H9 (cell line): Measurements from ENCODE around the gene ZNF774. TPM values are rescaled to one million over a fixed set of nuclear protein-coding genes. Genes with fewer than 3 reads are reported as not detected.

Source experiments
- DNase-seq: peaks from one replicate; pipeline ENCODE4 v3.0.0-alpha.2; 2017
- H2AFZ ChIP-seq: one replicate; pipeline ENCODE4 v1.6.1; 2013; ENCODE audit warnings: mild to moderate bottlenecking, low read length, control low read depth, moderate library complexity
- H2AK5ac ChIP-seq: 2 replicates; pipeline ENCODE4 v1.6.1; 2013; ENCODE audit warnings: low read length, control low read depth, mixed read lengths; ENCODE audit not compliant: insufficient read length
- H2BK120ac ChIP-seq: one replicate; pipeline ENCODE4 v1.6.1; 2013; ENCODE audit warnings: low read depth, mild to moderate bottlenecking, low read length, control low read depth, inconsistent platforms; ENCODE audit not compliant: poor library complexity, severe bottlenecking
- H2BK12ac ChIP-seq: 2 replicates; pipeline ENCODE4 v1.6.1; 2013; ENCODE audit warnings: low read length, control low read depth, mixed read lengths, low read depth; ENCODE audit not compliant: insufficient read length
- H2BK15ac ChIP-seq: 2 replicates; pipeline ENCODE4 v1.6.1; 2013; ENCODE audit warnings: low read depth, low read length, control low read depth
- H2BK20ac ChIP-seq: one replicate; pipeline ENCODE4 v1.6.1; 2013; ENCODE audit warnings: low read depth, mild to moderate bottlenecking, low read length, control low read depth, inconsistent platforms; ENCODE audit not compliant: poor library complexity, severe bottlenecking
- H2BK5ac ChIP-seq: 2 replicates; pipeline ENCODE4 v1.6.1; 2013; ENCODE audit warnings: low read length, control low read depth, mixed read lengths; ENCODE audit not compliant: insufficient read length
- H3K14ac ChIP-seq: 2 replicates; pipeline ENCODE4 v1.6.1; 2013; ENCODE audit warnings: low read length, control low read depth; ENCODE audit not compliant: insufficient read depth
- H3K18ac ChIP-seq: 2 replicates; pipeline ENCODE4 v1.6.1; 2013; ENCODE audit warnings: low read depth, mild to moderate bottlenecking, mixed read lengths, low read length, control low read depth; ENCODE audit not compliant: insufficient read length
- H3K23ac ChIP-seq: 2 replicates; pipeline ENCODE4 v1.6.1; 2013; ENCODE audit warnings: low read length, control low read depth, mixed read lengths, low read depth; ENCODE audit not compliant: insufficient read length
- H3K23me2 ChIP-seq: 2 replicates; pipeline ENCODE4 v1.6.1; 2013; ENCODE audit warnings: low read depth, mild to moderate bottlenecking, mixed read lengths, low read length, control low read depth; ENCODE audit not compliant: insufficient read length, poor library complexity, severe bottlenecking
- H3K27ac ChIP-seq: 2 replicates; pipeline ENCODE4 v1.5.1; 2013; ENCODE audit warnings: low read length, control low read depth, mixed read lengths, low read depth; ENCODE audit not compliant: insufficient read length
- H3K27me3 ChIP-seq: 2 replicates; pipeline ENCODE4 v1.6.1; 2013; ENCODE audit warnings: low read length, control low read depth, inconsistent platforms; ENCODE audit not compliant: insufficient read depth
- H3K4ac ChIP-seq: 2 replicates; pipeline ENCODE4 v1.6.1; 2013; ENCODE audit warnings: low read depth, mild to moderate bottlenecking, control low read depth, inconsistent platforms, low read length, moderate library complexity
- H3K4me1 ChIP-seq: 2 replicates; pipeline ENCODE4 v1.6.1; 2013; ENCODE audit warnings: low read length, control low read depth, inconsistent platforms; ENCODE audit not compliant: insufficient read depth
- H3K4me2 ChIP-seq: 2 replicates; pipeline ENCODE4 v1.6.1; 2013; ENCODE audit warnings: low read length, control low read depth, mixed read lengths; ENCODE audit not compliant: insufficient read length, insufficient read depth
- H3K56ac ChIP-seq: 2 replicates; pipeline ENCODE4 v1.6.1; 2013; ENCODE audit warnings: low read depth, mild to moderate bottlenecking, mixed read lengths, low read length, control low read depth; ENCODE audit not compliant: insufficient read length
- H3K79me1 ChIP-seq: 2 replicates; pipeline ENCODE4 v1.6.1; 2013; ENCODE audit warnings: low read depth, mild to moderate bottlenecking, moderate library complexity, low read length, control low read depth, inconsistent platforms; ENCODE audit not compliant: insufficient read depth, poor library complexity, severe bottlenecking
- H3K79me2 ChIP-seq: 2 replicates; pipeline ENCODE4 v1.6.1; 2013; ENCODE audit warnings: low read length, control low read depth, inconsistent platforms; ENCODE audit not compliant: insufficient read depth
- H3K9ac ChIP-seq: 2 replicates; pipeline ENCODE4 v1.6.1; 2013; ENCODE audit warnings: low read length, control low read depth, mixed read lengths; ENCODE audit not compliant: insufficient read length; ENCODE audit errors: extremely low read depth
- H3K9me3 ChIP-seq: one replicate; pipeline ENCODE4 v1.6.1; 2013; ENCODE audit warnings: low read depth, low read length, inconsistent platforms; ENCODE audit not compliant: control insufficient read depth
- H3T11ph ChIP-seq: one replicate; pipeline ENCODE4 v1.6.1; 2013; ENCODE audit warnings: mild to moderate bottlenecking, low read length, control low read depth, inconsistent platforms
- H4K20me1 ChIP-seq: one replicate; pipeline ENCODE4 v1.6.1; 2013; ENCODE audit not compliant: control insufficient read depth, insufficient read length, insufficient read depth
- H4K5ac ChIP-seq: 2 replicates; pipeline ENCODE4 v1.6.1; 2013; ENCODE audit warnings: low read depth, mild to moderate bottlenecking, mixed read lengths, low read length, control low read depth; ENCODE audit not compliant: insufficient read length
- H4K8ac ChIP-seq: replicated peaks from 2 replicates; pipeline ENCODE4 v1.6.1; 2013; ENCODE audit warnings: low read length, control low read depth, mixed read lengths, low read depth; ENCODE audit not compliant: insufficient read length
- H4K91ac ChIP-seq: 2 replicates; pipeline ENCODE4 v1.6.1; 2013; ENCODE audit warnings: low read depth, mild to moderate bottlenecking, moderate library complexity, mixed read lengths, low read length, control low read depth; ENCODE audit not compliant: insufficient read length
- H3K27ac Mint-ChIP-seq, 3 experiments: 2 replicates in 2 of 3; 3 replicates in 1 of 3; pipeline ENCODE4 v1.8.0; 2020 to 2021; ENCODE audit warnings: mixed read lengths in 3 of 3, mild to moderate bottlenecking in 1 of 3, moderate library complexity in 1 of 3
- H3K27me3 Mint-ChIP-seq: 2 replicates; pipeline ENCODE4 v1.8.0; 2021; ENCODE audit warnings: low read depth, mild to moderate bottlenecking, moderate library complexity, mixed read lengths
- H3K36me3 Mint-ChIP-seq, 3 experiments: 2 replicates in 2 of 3; 3 replicates in 1 of 3; pipeline ENCODE4 v1.8.0; 2020 to 2021; ENCODE audit warnings: low read depth in 3 of 3, mixed read lengths in 3 of 3; ENCODE audit not compliant: insufficient read depth in 1 of 3
- H3K4me1 Mint-ChIP-seq, 2 experiments: 2 replicates each; pipeline ENCODE4 v1.8.0; 2020; ENCODE audit warnings: mixed read lengths in 2 of 2
- H3K4me3 Mint-ChIP-seq, 2 experiments: 2 replicates in 1 of 2; 3 replicates in 1 of 2; pipeline ENCODE4 v1.8.0; 2020 to 2021; ENCODE audit warnings: mild to moderate bottlenecking in 2 of 2, mixed read lengths in 2 of 2, moderate library complexity in 1 of 2
- H3K9me3 Mint-ChIP-seq, 2 experiments: 2 replicates in 1 of 2; 3 replicates in 1 of 2; pipeline ENCODE4 v1.8.0; 2020; ENCODE audit warnings: mild to moderate bottlenecking in 2 of 2, mixed read lengths in 2 of 2, moderate library complexity in 1 of 2
- CTCF ChIP-seq: fragments of 200-600 bp; sonication (generic); conservative IDR thresholded peaks from 3 replicates; pipeline ENCODE4 v1.8.0; 2021; ENCODE audit warnings: antibody characterized with exemption, mild to moderate bottlenecking
- total RNA-seq: library from RNA; stranded (reverse); gene quantifications from 2 replicates; pipeline ENCODE4 v1.2.1, GENCODE V29; 2021

The ZNF774 gene
- total RNA-seq, 1 experiment from 2014 or later = 2.5 TPM

DNA sequence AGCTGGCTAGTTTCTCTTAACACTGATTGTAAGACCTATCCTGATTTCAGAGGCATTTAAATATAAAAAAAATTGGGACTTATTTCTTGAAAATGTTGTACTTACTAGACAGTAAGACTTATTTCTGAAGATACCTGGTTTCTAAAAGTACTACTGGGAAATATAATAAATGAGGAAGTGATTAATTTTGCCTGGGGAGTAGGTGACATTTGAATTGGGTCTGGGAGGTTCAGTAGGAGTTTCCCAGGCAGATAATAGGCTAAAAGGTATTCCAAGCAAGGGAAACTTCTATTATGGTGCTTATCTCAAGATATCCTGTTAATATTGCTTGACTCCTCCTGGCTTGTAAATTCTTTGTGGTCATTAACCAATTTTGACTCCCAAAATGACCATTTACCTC, 29.4 kb downstream of the ZNF774 start:
- Histone ChIP-seq H3K4ac (no peak overlapping the region), H2BK15ac (no peak overlapping the region)

More for the DNA sequence above, 29.4 kb downstream of the ZNF774 start:
- Mint-ChIP-seq H3K4me1 (no peaks in the 10 kb centered on the region), H3K9me3 (peaks cover 13 to 16% of the 10 kb centered on the region in 2 experiments), H3K4me3 (no peak overlapping the region), H3K27me3 (no peaks in the 10 kb centered on the region), H3K27ac (no peak overlapping the region), H3K36me3 (peaks cover 2 to 10% (median 5%) of the 10 kb centered on the region in 3 experiments; a peak in 5 of 7 replicates)
- Histone ChIP-seq H2AK5ac (no peak overlapping the region), H3K23ac (no peak overlapping the region), H3T11ph (no peak overlapping the region), H2BK12ac (no peak overlapping the region), H3K9me3 (no peaks in the 10 kb centered on the region), H3K23me2 (no peaks in the 10 kb centered on the region), H3K9ac (no peak overlapping the region), H3K27me3 (no peaks in the 10 kb centered on the region), H3K79me1 (no peaks in the 10 kb centered on the region), H3K56ac (no peak overlapping the region), H4K20me1 (no peaks in the 10 kb centered on the region), H3K4me2 (no peak overlapping the region), H2BK20ac (no peak overlapping the region), H3K27ac (no peak overlapping the region), H2BK5ac (no peak overlapping the region), H4K5ac (no peak overlapping the region), H2AFZ (no peak overlapping the region), H4K91ac (no peak overlapping the region), H3K18ac (no peak overlapping the region), H3K79me2 (no peaks in the 10 kb centered on the region), H4K8ac (no peak overlapping the region), H3K14ac (no peak overlapping the region), H3K4me1 (no peaks in the 10 kb centered on the region), H2BK120ac (no peak overlapping the region)
- no peak for DNase-seq
- TF ChIP-seq CTCF = no peak
